GM12875 (cell line): ENCODE measurements around the gene SLC35F3.

Experiments
- H3K4me3 ChIP-seq: one replicate; pipeline ENCODE4 v1.5.1; 2011; ENCODE audit warnings: low read depth, low read length, control low read depth
- TF ChIP-seq, protein P1 (sequence below): IDR thresholded peaks from 2 replicates; pipeline ENCODE4 v1.5.1; 2011; ENCODE audit warnings: low read depth, mild to moderate bottlenecking, control low read depth, inconsistent platforms, low read length, moderate library complexity, borderline replicate concordance; ENCODE audit not compliant: insufficient read depth

Gene SLC35F3

DNA sequence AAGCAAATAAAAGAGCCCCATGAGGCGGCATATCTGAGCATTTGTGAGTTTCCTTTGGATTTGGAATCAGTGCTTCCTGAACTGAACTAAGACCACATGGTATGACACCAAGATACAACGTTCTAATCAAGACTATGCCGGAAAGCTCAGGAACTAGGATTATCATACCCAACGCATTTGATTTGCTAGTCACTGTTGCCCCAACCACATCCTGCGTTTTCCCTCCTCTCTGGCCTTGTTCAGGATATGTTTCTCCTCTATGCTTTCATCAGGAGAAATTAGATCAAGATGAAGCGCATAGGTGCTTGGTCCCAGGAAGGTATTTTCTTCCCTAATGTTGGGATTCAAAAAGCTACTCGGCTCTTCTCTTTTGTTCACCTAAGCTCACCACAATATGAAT, 79.3 kb downstream of the SLC35F3 start:
- TF ChIP-seq, protein P1, sequence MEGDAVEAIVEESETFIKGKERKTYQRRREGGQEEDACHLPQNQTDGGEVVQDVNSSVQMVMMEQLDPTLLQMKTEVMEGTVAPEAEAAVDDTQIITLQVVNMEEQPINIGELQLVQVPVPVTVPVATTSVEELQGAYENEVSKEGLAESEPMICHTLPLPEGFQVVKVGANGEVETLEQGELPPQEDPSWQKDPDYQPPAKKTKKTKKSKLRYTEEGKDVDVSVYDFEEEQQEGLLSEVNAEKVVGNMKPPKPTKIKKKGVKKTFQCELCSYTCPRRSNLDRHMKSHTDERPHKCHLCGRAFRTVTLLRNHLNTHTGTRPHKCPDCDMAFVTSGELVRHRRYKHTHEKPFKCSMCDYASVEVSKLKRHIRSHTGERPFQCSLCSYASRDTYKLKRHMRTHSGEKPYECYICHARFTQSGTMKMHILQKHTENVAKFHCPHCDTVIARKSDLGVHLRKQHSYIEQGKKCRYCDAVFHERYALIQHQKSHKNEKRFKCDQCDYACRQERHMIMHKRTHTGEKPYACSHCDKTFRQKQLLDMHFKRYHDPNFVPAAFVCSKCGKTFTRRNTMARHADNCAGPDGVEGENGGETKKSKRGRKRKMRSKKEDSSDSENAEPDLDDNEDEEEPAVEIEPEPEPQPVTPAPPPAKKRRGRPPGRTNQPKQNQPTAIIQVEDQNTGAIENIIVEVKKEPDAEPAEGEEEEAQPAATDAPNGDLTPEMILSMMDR = no peak
- no peak overlapping the region for H3K4me3 ChIP-seq

DNA sequence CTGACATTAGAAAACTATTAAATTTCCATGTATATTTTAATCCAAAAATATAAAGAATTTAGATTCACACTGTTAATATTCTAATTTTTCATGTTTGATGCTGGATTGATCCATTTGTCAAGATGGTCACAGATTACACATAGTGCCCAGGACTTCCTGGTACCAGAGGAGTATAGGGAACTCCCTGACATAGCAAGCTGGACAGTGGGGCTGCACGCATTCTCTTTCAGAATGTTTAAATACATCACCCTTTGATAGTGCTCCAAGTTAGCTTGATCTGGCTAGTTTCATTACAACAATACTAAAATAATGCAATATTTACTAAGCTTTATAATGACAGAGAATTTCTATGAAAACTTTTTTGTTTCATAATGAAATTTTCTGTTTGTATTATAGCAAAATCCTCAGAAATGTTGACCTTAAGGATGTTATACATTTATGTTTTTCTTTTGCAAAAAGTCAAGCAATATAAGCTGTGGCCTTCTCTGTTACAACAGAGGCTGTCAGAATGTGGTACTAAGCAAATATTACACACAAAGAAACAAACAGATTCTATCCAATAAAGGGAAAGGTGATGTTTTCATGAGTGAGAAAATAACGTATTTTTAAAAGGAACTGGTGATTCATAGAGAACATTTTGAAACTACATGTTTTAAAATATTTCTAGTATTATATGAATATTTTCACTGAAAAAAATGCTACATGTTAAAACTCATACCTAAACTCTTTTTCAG, 84.7 kb downstream of the SLC35F3 start:
- H3K4me3 ChIP-seq = no peak overlapping the region
- TF ChIP-seq, protein P1 = no peak

DNA sequence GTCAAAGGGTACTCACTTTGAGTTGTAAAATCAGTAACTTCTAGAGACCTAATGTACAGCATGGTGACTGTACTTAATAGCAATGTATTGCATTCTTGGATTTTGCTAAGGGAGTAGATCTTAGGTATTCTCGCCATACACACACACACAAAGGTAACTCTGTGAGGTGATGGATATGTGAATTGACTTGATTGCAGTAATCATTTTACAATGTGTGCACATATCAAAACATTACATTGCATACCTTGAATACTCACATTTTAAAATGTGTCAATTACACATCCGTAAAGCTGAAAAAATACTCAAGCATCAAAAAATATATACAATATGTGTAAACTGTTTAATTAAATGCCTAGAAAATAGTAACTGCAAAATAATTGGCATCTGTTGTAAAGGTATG, 86.0 kb downstream of the SLC35F3 start:
- H3K4me3 ChIP-seq = no peak overlapping the region
- TF ChIP-seq, protein P1 = no peak

DNA sequence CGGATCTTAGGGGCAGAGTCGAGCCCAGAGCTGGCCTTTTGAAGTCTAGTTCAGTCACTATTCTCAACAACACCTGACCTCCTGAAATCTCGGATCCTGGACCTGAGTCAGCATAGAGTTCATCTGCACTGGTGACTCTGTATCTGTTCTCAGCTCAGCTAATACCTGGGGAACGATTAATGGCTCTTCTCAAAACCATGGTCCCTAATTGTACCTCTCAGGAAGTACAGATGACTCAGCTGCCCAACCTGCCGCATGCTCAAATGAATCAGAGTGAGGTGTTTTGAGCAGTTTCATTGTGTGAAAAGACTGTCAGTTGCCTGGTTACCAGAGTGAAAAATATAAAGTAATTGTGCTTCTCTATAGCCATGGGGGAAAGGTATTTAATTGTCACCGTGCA, 89.2 kb downstream of the SLC35F3 start:
- TF ChIP-seq, protein P1 = no peak
- H3K4me3 ChIP-seq = no peak overlapping the region

DNA sequence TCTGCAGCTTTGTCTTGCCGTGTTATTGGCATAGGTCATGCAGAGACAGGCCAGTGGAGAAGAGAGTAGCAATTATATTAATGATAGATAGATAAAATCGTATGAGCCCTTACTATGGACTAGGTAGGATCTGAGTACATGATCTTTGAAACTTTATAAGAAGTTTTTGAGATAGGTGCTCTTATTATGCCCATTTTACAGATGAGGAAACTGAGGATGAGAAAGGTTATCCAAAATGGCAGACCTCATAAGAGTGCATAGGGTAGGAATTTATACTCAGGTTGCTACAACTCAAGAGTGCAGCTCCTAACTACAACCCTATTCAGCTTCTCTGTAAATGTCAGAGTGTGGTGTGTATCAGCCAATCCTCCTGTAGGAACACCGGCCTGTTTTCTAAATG, 89.6 kb downstream of the SLC35F3 start:
- H3K4me3 ChIP-seq = no peak overlapping the region
- TF ChIP-seq, protein P1 = no peak

DNA sequence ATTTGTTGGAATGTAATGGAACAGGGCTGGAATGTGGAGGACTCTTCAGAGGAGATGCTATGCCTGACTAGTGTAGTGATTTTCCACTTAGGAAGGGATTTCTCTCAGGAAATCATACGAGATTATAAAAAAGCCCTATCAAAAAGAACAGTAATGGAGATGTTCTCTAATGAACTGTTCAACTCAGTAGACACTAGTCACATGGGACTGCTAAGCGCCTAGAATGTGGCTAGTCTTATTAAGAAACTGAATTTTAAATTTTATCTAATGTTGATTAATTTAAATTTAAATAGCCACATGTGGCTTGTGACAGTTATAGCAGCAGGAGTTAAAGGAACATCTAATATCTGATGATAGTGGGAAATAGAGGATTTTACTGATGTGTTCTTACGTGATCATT, 94.0 kb downstream of the SLC35F3 start:
- H3K4me3 ChIP-seq = no peak overlapping the region
- TF ChIP-seq, protein P1 = no peak

DNA sequence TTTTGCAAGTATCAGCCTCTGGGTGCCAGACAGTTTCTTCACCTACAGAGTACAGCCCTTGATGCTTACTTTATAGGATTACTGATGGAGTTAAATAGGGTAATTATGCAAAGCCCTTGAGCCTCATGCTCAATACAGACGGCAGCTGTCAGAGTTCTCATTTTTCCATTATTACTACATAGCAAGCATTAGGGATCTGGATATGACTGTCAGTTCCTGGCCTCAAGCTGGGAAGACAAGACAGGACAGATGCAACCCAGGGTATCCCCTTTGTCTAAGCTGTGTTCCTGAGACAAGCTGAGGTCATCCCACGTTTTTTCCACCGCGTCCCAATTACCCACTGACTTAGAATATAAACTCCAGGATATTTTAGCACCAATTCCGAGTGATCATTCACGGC, 94.4 kb downstream of the SLC35F3 start:
- H3K4me3 ChIP-seq = no peak overlapping the region
- TF ChIP-seq, protein P1 = no peak
